ENCODE data around the gene PPP3CA. TPM values are rescaled to one million over a fixed set of nuclear protein-coding genes. Genes with fewer than 3 reads are reported as not detected.
A peak's percentile ranks its signal among the peaks of the same experiment; 100 is the strongest.

Gene PPP3CA
- total and polyA plus RNA-seq, 2 experiments from 2014 or later: 42.3 to 42.8 TPM

GRCh38 chr4:101172369-101172768, 175.0 kb downstream of the PPP3CA start:
- WGBS, 2 experiments (ENCODE audit: low coverage in 1 of 2, low lambda C conversion rate in 2 of 2, missing lambda C conversion rate in 2 of 2): 6 to 14% methylated on average over 1 of the region's 1 CpG
- peaks cover 51% of the 10 kb centered on the region for H3K79me2 ChIP-seq (ENCODE audit: insufficient read depth)
- no peaks in the 10 kb centered on the region for H3K36me3 ChIP-seq (ENCODE audit: low read depth)

DNA sequence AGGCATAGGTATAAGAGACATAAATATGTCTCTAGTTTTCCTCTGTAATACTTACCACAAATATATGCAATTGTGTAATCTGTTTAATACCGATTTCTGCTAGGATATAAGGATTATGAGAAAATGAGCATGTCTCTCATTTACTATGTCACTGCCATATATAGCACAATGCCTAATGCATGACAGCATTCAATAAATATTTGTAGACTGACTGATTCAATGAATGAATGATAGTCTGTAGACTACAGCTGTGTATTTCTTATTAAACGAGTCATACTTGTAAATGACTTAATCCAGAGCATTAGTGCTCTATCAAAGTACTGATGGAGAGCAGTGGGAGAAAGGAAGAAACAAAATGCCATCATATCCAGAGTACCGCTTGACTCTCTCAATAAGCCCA, 175.6 kb downstream of the PPP3CA start:
- Histone ChIP-seq H2AFZ (no peak overlapping the region), H3K9me3 (ENCODE audit: low read depth) (no peaks in the 10 kb centered on the region), H3K27me3 (replicated peaks; ENCODE audit: insufficient read depth) (no peaks in the 10 kb centered on the region), H3K9ac (no peak overlapping the region), H3K79me2 (ENCODE audit: insufficient read depth) (peaks cover 58% of the 10 kb centered on the region), H3K27ac (no peak overlapping the region), H3K4me1 (ENCODE audit: insufficient read depth) (peaks cover 21% of the 10 kb centered on the region), H3K9me2 (ENCODE audit: insufficient read depth) (no peaks in the 10 kb centered on the region), H3K36me3 (ENCODE audit: low read depth) (no peaks in the 10 kb centered on the region), H3F3A (ENCODE audit: insufficient read depth) (peaks cover 9% of the 10 kb centered on the region; the same call in 1 of the 2 replicates), H3K4me2 (ENCODE audit: unreplicated experiment) (peak overlapping the region; percentile 30), H4K20me1 (ENCODE audit: insufficient read depth) (no peaks in the 10 kb centered on the region), H3K4me3 (no peak overlapping the region)
- 30 to 31% methylated on average over 3 of the region's 3 CpGs for WGBS, 2 experiments (ENCODE audit: low coverage in 1 of 2, low lambda C conversion rate in 2 of 2, missing lambda C conversion rate in 2 of 2)
- peak; percentile 59 for DNase-seq
- in situ Hi-C loops (cut with MboI): no loop called here
- TF ChIP-seq EZH2 (IDR thresholded peaks at IDR 0.05; ENCODE audit: insufficient read depth, poor library complexity, severe bottlenecking) (no peak), EZH2phosphoT487 (IDR thresholded peaks at IDR 0.05; ENCODE audit: insufficient read depth, low read depth) (no peak)

More at GRCh38 chr4:101172369-101172768, 175.0 kb downstream of the PPP3CA start:
- Histone ChIP-seq H3K9ac (no peak overlapping the region), H3K4me1 (ENCODE audit: insufficient read depth) (peaks cover 27% of the 10 kb centered on the region), H4K20me1 (ENCODE audit: insufficient read depth) (no peaks in the 10 kb centered on the region), H3K9me3 (ENCODE audit: low read depth) (no peaks in the 10 kb centered on the region), H2AFZ (no peak overlapping the region), H3K27me3 (replicated peaks; ENCODE audit: insufficient read depth) (no peaks in the 10 kb centered on the region), H3K4me3 (no peak overlapping the region), H3K27ac (no peak overlapping the region), H3K4me2 (ENCODE audit: unreplicated experiment) (peak overlapping the region; percentile 30), H3F3A (ENCODE audit: insufficient read depth) (peaks cover 15% of the 10 kb centered on the region; the same call in 1 of the 2 replicates), H3K9me2 (ENCODE audit: insufficient read depth) (no peaks in the 10 kb centered on the region)
- in situ Hi-C loops (cut with MboI): no loop called here
- no peak for TF ChIP-seq EZH2phosphoT487 (IDR thresholded peaks at IDR 0.05; ENCODE audit: insufficient read depth, low read depth)
- no peak for TF ChIP-seq EZH2 (IDR thresholded peaks at IDR 0.05; ENCODE audit: insufficient read depth, poor library complexity, severe bottlenecking)
- DNase-seq: peak; percentile 14

GRCh38 chr4:101169044-101170014, 178.0 kb downstream of the PPP3CA start:
- H3K36me3 ChIP-seq (ENCODE audit: low read depth): no peaks in the 10 kb centered on the region
- H3K9me2 ChIP-seq (ENCODE audit: insufficient read depth): no peaks in the 10 kb centered on the region
- no peak overlapping the region for H3K4me2 ChIP-seq (ENCODE audit: unreplicated experiment)
- no peaks in the 10 kb centered on the region for H3K27me3 ChIP-seq (replicated peaks; ENCODE audit: insufficient read depth)
- TF ChIP-seq EZH2 (IDR thresholded peaks at IDR 0.05; ENCODE audit: insufficient read depth, poor library complexity, severe bottlenecking): no peak
- no peak for TF ChIP-seq EZH2phosphoT487 (IDR thresholded peaks at IDR 0.05; ENCODE audit: insufficient read depth, low read depth)
- WGBS, 2 experiments (ENCODE audit: low coverage in 1 of 2, low lambda C conversion rate in 2 of 2, missing lambda C conversion rate in 2 of 2): 54% methylated on average over 6 of the region's 6 CpGs
- no peak overlapping the region for H3K4me3 ChIP-seq
- no peaks in the 10 kb centered on the region; the same call in 1 of the 2 replicates for H4K20me1 ChIP-seq (ENCODE audit: insufficient read depth)
- H3K4me1 ChIP-seq (ENCODE audit: insufficient read depth): peaks cover 18% of the 10 kb centered on the region
- no peaks in the 10 kb centered on the region for H3K9me3 ChIP-seq (ENCODE audit: low read depth)
- no peak overlapping the region for H2AFZ ChIP-seq
- peaks cover 76% of the 10 kb centered on the region for H3K79me2 ChIP-seq (ENCODE audit: insufficient read depth)
- DNase-seq: peak; percentile 70
- no peak overlapping the region for H3K27ac ChIP-seq
- peaks cover 9% of the 10 kb centered on the region; the same call in 1 of the 2 replicates for H3F3A ChIP-seq (ENCODE audit: insufficient read depth)
- in situ Hi-C loops (cut with MboI): no loop called here
- no peak overlapping the region for H3K9ac ChIP-seq

GRCh38 chr4:101163936-101164335, 183.4 kb downstream of the PPP3CA start:
- no peaks in the 10 kb centered on the region; the same call in 1 of the 2 replicates for H4K20me1 ChIP-seq (ENCODE audit: insufficient read depth)
- H3K36me3 ChIP-seq (ENCODE audit: low read depth): no peaks in the 10 kb centered on the region
- H2AFZ ChIP-seq: no peak overlapping the region
- DNase-seq: peak; percentile 25
- H3K27ac ChIP-seq: no peak overlapping the region
- H3K4me1 ChIP-seq (ENCODE audit: insufficient read depth): peaks cover 4% of the 10 kb centered on the region; the same call in 1 of the 2 replicates
- H3K4me3 ChIP-seq: no peak overlapping the region
- H3K79me2 ChIP-seq (ENCODE audit: insufficient read depth): peaks cover 65% of the 10 kb centered on the region
- in situ Hi-C loops (cut with MboI): no loop called here
- 96 to 100% methylated on average over 1 of the region's 1 CpG for WGBS, 2 experiments (ENCODE audit: low coverage in 1 of 2, low lambda C conversion rate in 2 of 2, missing lambda C conversion rate in 2 of 2)
- peaks cover 9% of the 10 kb centered on the region; the same call in 1 of the 2 replicates for H3F3A ChIP-seq (ENCODE audit: insufficient read depth)
- no peak for TF ChIP-seq EZH2 (IDR thresholded peaks at IDR 0.05; ENCODE audit: insufficient read depth, poor library complexity, severe bottlenecking)
- TF ChIP-seq EZH2phosphoT487 (IDR thresholded peaks at IDR 0.05; ENCODE audit: insufficient read depth, low read depth): no peak
- H3K4me2 ChIP-seq (ENCODE audit: unreplicated experiment): no peak overlapping the region
- H3K9me2 ChIP-seq (ENCODE audit: insufficient read depth): no peaks in the 10 kb centered on the region
- no peaks in the 10 kb centered on the region for H3K9me3 ChIP-seq (ENCODE audit: low read depth)
- no peak overlapping the region for H3K9ac ChIP-seq
- H3K27me3 ChIP-seq (replicated peaks; ENCODE audit: insufficient read depth): no peaks in the 10 kb centered on the region
